Frontal cortex (tissue), 4 donors: ENCODE measurements around the gene STARD10. TPM values are rescaled to one million over a fixed set of nuclear protein-coding genes. Genes with fewer than 3 reads are reported as not detected.

Source experiments
- DNase-seq, 2 donors: peaks; one replicate each; pipeline ENCODE4 v3.0.0; 2012; ENCODE audit warnings: low spot score in 2 of 2
- FAIRE-seq: peaks from 2 replicates; lab custom pipeline; 2012; peaks lifted over from hg19 to GRCh38; lab: Jason Lieb, UNC
- small RNA-seq: library from RNA; depleted of rRNA; stranded (forward); fragments of <200 nt; gene quantifications from one replicate; pipeline ENCODE3, GENCODE V24; 2014
- total RNA-seq: library from RNA; depleted of rRNA; stranded (reverse); fragments of >200 nt; gene quantifications from one replicate; pipeline ENCODE4 v1.2.3, GENCODE V29; 2014
- donor health status: control.
- donor health status: control.
- donor health status: control.

STARD10 gene
- total RNA-seq, 1 donor from 2014 or later = 37.9 TPM

DNA sequence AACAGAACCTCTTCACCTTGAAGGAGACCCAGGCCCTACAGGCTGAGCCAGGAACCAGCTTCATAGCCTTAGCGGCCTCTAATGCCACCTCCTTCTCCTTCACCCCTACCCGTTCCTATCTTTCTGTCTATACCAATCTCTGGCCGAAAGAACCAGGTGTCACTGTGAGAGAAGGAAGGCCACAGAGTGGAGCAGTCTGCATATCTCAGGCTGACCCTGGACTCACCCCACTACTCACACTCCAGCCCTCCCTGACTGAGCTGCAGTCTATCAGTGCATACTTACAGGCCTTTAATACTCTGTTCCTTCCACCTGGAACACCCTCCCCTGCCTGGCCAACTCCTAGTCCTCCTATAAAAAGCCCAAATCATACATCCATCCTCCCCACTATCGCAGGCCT, 74.3 kb downstream of the STARD10 start:
- FAIRE-seq (no peak), DNase-seq (no peak)

GRCh38 chr11:72719144-72719543, 74.7 kb downstream of the STARD10 start:
- FAIRE-seq (no peak), DNase-seq (no peak)

- no peak for FAIRE-seq
- DNase-seq = no peak
These were observed 75.7 kb downstream of the STARD10 start for GRCh38 chr11:72718101-72718501.

DNA sequence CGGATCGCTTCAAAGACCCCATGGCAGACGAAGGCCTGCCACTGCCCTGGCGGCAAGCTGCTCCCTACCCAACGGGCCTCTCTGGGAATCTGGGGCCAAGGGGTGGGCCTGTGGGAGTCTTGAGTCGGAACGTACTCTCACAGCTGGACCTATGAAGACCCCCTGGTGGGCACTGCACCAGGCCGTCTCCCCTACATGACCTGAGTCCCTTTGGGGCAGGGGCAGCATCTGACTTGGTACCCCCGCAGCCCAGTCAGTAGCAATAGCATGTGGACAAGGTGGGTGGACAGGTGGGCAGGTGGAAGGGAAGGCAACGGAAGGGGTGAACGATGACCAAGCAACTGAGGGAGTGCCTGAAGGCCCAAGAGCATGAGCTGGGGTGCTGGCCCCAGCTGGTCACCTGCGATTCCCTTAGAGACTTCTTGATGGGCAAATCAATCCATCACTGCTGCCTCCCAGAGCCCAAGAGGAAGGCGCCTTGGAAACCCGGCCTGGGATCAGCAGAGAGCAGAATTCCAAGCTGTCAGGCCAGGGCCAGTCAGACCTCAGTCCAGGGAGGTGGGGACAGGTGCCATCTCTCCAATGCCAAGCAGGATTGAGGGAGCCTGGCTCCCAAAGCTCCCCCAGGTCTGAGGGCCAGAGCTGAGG, 76.9 kb downstream of the STARD10 start:
- FAIRE-seq (no peak), DNase-seq (no peak)

DNA sequence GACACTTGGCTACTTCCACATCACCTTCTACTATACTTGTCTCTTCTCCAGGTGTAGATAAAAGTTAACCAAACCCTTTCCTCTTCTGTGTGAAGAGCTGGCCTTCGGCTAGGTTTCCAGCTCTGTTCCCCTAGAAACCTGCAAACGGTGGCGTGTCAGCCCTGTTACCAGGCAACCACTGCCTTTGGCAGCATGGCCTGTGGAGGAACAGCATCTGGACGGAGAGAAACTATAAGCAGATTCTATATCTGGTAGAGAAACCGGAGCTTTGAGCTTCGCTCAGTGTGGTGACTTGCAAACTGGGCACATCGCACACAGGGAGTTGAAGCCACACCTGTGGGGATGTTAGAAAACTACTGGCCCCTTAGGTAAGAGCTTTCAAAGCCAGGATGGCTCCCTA, 77.6 kb downstream of the STARD10 start:
- DNase-seq = no peak

GRCh38 chr11:72712841-72713240, 81.0 kb downstream of the STARD10 start:
- FAIRE-seq = no peak
- no peak for DNase-seq

More for the DNA sequence above, 77.6 kb downstream of the STARD10 start:
- FAIRE-seq = no peak

DNA sequence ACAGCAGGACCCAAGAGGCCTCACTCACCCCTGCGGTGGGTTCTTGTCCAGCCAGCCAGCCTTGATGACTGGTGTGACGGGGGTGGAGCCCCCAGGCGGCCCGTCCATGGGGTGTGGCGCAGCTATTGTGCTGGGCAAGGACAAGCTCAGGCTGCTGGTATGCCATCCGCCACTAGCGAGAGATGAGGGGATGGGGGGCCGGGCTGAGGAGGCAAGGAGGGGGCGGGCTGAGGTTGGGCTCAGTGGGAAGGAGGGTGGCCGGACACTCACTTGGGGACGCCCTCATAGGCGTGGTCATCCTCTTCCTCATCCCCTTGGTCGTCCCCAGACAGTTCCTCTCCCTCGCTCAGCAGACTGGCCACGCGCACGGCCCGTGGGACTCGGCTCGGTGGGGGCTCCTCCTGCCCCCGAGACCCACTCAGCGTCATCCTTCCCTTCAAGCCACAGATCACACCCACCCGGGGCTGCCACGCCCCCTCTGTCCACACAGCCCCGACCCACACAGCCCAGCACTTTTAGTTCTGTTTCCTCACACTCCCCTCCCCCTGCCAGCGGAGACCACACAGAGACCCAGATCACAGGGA, 81.6 kb downstream of the STARD10 start:
- no peak for DNase-seq
- no peak for FAIRE-seq

- DNase-seq = no peak
- no peak for FAIRE-seq
These were observed 82.7 kb downstream of the STARD10 start for GRCh38 chr11:72711141-72711540.

DNA sequence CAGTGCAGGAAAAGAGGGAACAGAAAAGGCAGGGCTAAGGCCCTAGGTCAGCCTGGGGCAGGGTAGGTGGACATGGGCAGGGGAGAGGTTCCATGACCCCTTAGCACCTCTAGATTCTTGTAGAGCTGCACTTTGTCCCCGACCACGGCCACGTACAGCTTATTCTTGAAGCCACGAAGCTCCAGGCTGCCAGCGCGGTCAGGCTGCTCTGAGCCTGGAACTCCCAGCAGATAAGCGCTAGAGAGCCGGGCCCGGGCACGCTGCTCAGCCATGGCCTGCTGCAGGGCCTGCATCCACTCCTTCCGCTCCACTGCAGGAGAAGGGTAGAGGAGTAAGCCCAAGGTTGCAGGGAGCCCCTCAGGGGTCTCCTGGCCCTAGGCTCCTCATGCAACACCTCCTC, 83.6 kb downstream of the STARD10 start:
- DNase-seq = no peak
- no peak for FAIRE-seq

DNA sequence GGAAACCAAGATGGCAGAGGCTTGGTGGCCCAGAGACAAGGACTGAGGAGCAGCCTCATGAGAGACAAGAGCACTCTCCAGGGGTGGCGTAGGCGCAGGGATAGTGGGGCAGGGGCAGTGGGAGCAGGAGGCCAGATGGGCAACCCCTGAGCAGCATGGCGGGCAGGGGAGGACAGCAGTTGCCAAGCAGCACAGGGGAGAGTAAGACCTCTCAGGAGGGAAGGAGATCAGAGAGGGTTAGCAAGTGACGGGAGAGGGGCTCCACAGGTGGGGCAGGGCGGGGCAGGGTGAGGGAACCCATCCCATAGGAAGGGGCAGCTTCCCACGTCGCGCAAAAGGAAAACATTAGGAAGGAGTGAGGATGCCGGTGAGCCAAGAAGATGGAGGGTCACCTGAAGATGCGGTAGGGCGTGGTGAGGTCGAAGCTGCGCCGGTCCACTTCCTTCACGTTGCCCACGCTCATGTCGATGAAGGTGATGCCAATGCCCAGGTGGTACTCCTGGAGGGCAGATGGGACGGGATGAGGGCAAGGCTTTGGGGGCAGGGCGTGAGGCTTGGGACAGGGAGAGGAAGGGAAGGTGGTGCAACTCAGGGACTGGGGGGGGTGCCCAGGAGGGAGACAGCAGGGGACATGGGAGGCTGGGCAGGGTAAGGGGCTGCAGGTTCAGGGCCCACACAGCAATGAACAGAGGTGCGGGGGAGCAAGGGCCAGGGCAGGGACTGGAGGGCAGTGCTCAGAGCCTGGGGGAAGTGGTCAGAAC, 84.2 kb downstream of the STARD10 start:
- DNase-seq (no peak), FAIRE-seq (no peak)

DNA sequence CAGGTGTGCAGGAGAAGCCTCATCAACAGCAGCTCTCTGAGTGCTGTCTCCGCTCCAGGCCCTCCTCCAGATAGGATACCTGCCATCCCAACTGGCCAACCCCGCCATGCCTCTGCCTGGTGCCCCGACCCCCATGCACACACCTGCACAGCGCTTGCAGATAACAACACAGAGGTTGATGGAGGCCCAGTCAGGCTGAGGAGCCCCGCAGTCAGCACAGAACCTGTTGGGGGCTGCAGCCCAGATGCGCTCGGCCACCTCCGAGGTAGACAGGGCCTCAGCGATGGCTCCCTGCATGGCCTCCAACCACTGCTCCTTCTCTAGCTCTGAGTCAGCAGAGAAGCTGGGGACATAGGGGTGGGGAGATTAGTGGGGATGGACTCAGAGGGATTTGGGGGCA, 86.8 kb downstream of the STARD10 start:
- no peak for FAIRE-seq
- DNase-seq = no peak

DNA sequence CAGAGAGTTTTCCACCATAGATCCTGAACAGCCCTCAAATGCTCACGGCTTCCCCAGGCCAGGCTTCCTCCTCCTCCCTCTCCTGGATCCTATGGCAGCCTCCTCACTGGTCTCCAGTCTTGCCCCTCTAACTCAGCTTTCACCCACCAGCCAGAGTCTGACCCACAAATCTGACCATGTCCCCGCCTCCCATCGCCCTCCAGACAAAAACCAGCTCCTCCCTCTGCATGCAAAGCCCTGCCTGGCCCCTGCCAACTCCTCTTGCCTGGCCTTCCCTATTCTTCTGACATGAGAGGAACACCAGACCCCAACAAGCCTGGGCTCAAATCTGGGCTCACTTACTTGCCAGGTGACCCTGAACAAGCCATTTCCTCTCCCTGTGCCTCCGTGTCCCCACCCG, 87.3 kb downstream of the STARD10 start:
- no peak for FAIRE-seq
- no peak for DNase-seq

GRCh38 chr11:72705442-72706365, 88.1 kb downstream of the STARD10 start:
- no peak for DNase-seq
- FAIRE-seq = no peak

DNA sequence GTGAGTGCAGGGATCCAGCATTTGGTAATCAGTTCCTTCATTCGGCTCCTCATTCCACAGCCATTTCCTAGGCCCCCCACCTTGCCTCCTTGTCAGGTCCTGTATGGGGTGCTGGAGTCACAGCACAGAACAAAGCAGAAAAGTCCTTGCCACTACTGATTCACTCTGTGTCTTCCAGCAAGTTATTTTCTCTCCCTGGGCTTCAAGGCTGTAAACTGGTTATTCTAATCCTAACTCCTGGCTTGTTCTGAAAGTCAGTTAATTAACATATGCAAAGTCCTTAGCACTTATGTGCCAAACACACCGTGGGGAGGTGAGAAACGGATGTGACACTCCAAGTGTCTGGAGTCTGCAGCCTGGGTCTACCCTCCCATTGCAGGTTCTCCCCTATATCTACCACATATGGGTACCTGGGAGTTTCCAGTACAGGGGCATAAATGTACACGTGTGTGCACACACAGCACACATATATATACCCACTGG, 89.0 kb downstream of the STARD10 start:
- no peak for DNase-seq
- FAIRE-seq = no peak

Small RNA genes within 50 kb of the gene (small RNA-seq; reads per million reads assigned to genes)
- gene MIR4692 = not detected
- not detected for gene RF00019

Other genes with a start within 250 kb of the STARD10 start
- gene PDE2A, start 119.6 kb downstream of the STARD10 start, total RNA-seq = 63.2 TPM
- gene ARAP1, start 41.6 kb downstream of the STARD10 start, total RNA-seq = 20.0 TPM
- gene ATG16L2, start 20.4 kb upstream of the STARD10 start, total RNA-seq = 2.9 TPM